H1 (cell line): ENCODE data around the gene LANCL3. TPM values are rescaled to one million over a fixed set of nuclear protein-coding genes. Genes with fewer than 3 reads are reported as not detected.
A peak's percentile ranks its signal among the peaks of the same experiment; 100 is the strongest.

Source experiments
- CTCF ChIA-PET: fragments of 300-600 bp; sonication (Branson Sonifier 250); formaldehyde crosslinking; loops from one replicate; lab custom pipeline; 2021; ENCODE audit not compliant: partially characterized antibody; lab: Charles Lee
- POLR2A ChIA-PET: fragments of 300-600 bp; sonication (Branson Sonifier 250); formaldehyde crosslinking; loops from one replicate; lab custom pipeline; 2021; ENCODE audit warnings: inconsistent platforms; ENCODE audit not compliant: partially characterized antibody; lab: Charles Lee
- DNase-seq, 2 experiments: peaks; one replicate each; pipeline versions ENCODE4 v3.0.0 to v3.0.0-alpha.2; 2010 to 2022; ENCODE audit warnings: low spot score in 2 of 2, low read depth in 1 of 2, mixed read lengths in 1 of 2
- FAIRE-seq: peaks from 2 replicates; lab custom pipeline; 2011; peaks lifted over from hg19 to GRCh38; lab: Jason Lieb, UNC
- H2AFZ ChIP-seq: 2 replicates; pipeline ENCODE4 v1.8.1; 2012; ENCODE audit warnings: low read length, inconsistent platforms
- H2AK5ac ChIP-seq: 2 replicates; pipeline ENCODE4 v1.6.1; 2013; ENCODE audit warnings: low read depth, low read length
- H2BK120ac ChIP-seq: replicated peaks from 2 replicates; pipeline ENCODE3; 2013; ENCODE audit warnings: low read depth, low read length, inconsistent platforms
- H2BK12ac ChIP-seq: 2 replicates; pipeline ENCODE4 v1.6.1; 2013; ENCODE audit warnings: low read depth, low read length
- H2BK15ac ChIP-seq: 2 replicates; pipeline ENCODE4 v1.6.1; 2013; ENCODE audit warnings: low read length
- H2BK20ac ChIP-seq: 2 replicates; pipeline ENCODE4 v1.6.1; 2013; ENCODE audit warnings: low read length
- H2BK5ac ChIP-seq: 2 replicates; pipeline ENCODE4 v1.6.1; 2013; ENCODE audit warnings: low read depth, low read length
- H3K14ac ChIP-seq: 2 replicates; pipeline ENCODE4 v1.6.1; 2013; ENCODE audit warnings: inconsistent platforms; ENCODE audit not compliant: insufficient read length
- H3K18ac ChIP-seq: 2 replicates; pipeline ENCODE4 v1.6.1; 2013; ENCODE audit warnings: low read length; ENCODE audit errors: extremely low read depth
- H3K23ac ChIP-seq: 2 replicates; pipeline ENCODE4 v1.6.1; 2013; ENCODE audit warnings: inconsistent platforms; ENCODE audit not compliant: insufficient read length
- H3K23me2 ChIP-seq: 2 replicates; pipeline ENCODE4 v1.6.1; 2013; ENCODE audit warnings: low read depth, low read length
- H3K27ac ChIP-seq: 2 replicates; pipeline ENCODE4 v1.6.1; 2011; ENCODE audit warnings: low read depth, low read length, inconsistent platforms
- H3K27me3 ChIP-seq, 4 experiments: replicated peaks in 1 of 4; 1 replicate in 1 of 4; 2 replicates in 3 of 4; pipeline versions ENCODE4 v1.6.1 to v1.8.1; 2011 to 2013; ENCODE audit warnings: low read length in 3 of 4, mild to moderate bottlenecking in 3 of 4, inconsistent platforms in 2 of 4, mixed read lengths in 2 of 4, moderate library complexity in 1 of 4; ENCODE audit not compliant: control insufficient read depth in 3 of 4, insufficient read depth in 3 of 4; ENCODE audit errors: extremely low read depth in 1 of 4
- H3K36me3 ChIP-seq, 4 experiments: 2 replicates each; pipeline versions ENCODE4 v1.6.1 to v1.8.1; 2011 to 2013; ENCODE audit warnings: mild to moderate bottlenecking in 4 of 4, low read length in 3 of 4, moderate library complexity in 2 of 4, control low read depth in 1 of 4, inconsistent platforms in 1 of 4; ENCODE audit not compliant: insufficient read depth in 4 of 4, control insufficient read depth in 2 of 4
- H3K4ac ChIP-seq: replicated peaks from 2 replicates; pipeline ENCODE3; 2013; ENCODE audit warnings: low read length, low read depth, mixed read lengths, inconsistent platforms; ENCODE audit not compliant: insufficient read length
- H3K4me1 ChIP-seq, 4 experiments: replicated peaks in 1 of 4; 1 replicate in 1 of 4; 2 replicates in 3 of 4; pipeline versions ENCODE4 v1.6.1 to v1.8.1; 2011 to 2013; ENCODE audit warnings: low read length in 3 of 4, inconsistent platforms in 2 of 4, mixed read lengths in 1 of 4; ENCODE audit not compliant: insufficient read depth in 4 of 4, control insufficient read depth in 3 of 4
- H3K4me2 ChIP-seq, 2 experiments: 2 replicates each; pipeline versions ENCODE4 v1.6.1 to v1.8.1; 2011 to 2013; ENCODE audit warnings: low read depth in 2 of 2, low read length in 2 of 2, control low read depth in 1 of 2, inconsistent platforms in 1 of 2, mild to moderate bottlenecking in 1 of 2; ENCODE audit not compliant: insufficient read depth in 1 of 2
- H3K4me3 ChIP-seq, 4 experiments: fragments of 200-600, 300-600 bp in 1 of 4; sonication (generic), shearing (Covaris generic), sonication (Bioruptor Twin) in 1 of 4; 2 replicates each; pipeline versions ENCODE4 v1.5.1 to v1.8.1; 2011 to 2016; ENCODE audit warnings: low read length in 4 of 4, low read depth in 3 of 4, control low read depth in 2 of 4, inconsistent platforms in 2 of 4, mild to moderate bottlenecking in 2 of 4, mixed read lengths in 1 of 4, moderate library complexity in 1 of 4; ENCODE audit not compliant: insufficient read depth in 2 of 4; ENCODE audit errors: extremely low read depth in 1 of 4
- H3K56ac ChIP-seq: replicated peaks from 2 replicates; pipeline ENCODE3; 2013; ENCODE audit warnings: low read depth, mild to moderate bottlenecking, mixed read lengths, low read length, inconsistent platforms; ENCODE audit not compliant: insufficient read length
- H3K79me1 ChIP-seq: 2 replicates; pipeline ENCODE4 v1.6.1; 2013; ENCODE audit warnings: low read depth, low read length, control low read depth
- H3K79me2 ChIP-seq, 2 experiments: 2 replicates each; pipeline versions ENCODE4 v1.6.1 to v1.8.1; 2012 to 2013; ENCODE audit warnings: low read length in 2 of 2, mild to moderate bottlenecking in 2 of 2, inconsistent platforms in 1 of 2; ENCODE audit not compliant: insufficient read depth in 2 of 2, control insufficient read depth in 1 of 2
- H3K9ac ChIP-seq, 4 experiments: replicated peaks in 1 of 4; 1 replicate in 1 of 4; 2 replicates in 3 of 4; pipeline versions ENCODE4 v1.6.1 to v1.8.1; 2011 to 2013; ENCODE audit warnings: low read depth in 3 of 4, low read length in 3 of 4, control low read depth in 2 of 4, mild to moderate bottlenecking in 2 of 4, moderate library complexity in 2 of 4, inconsistent platforms in 1 of 4; ENCODE audit errors: extremely low read depth in 1 of 4
- H3K9me3 ChIP-seq, 2 experiments: 2 replicates each; pipeline versions ENCODE4 v1.6.1 to v1.8.1; 2012 to 2013; ENCODE audit warnings: mild to moderate bottlenecking in 2 of 2, moderate library complexity in 2 of 2, control low read depth in 1 of 2, inconsistent platforms in 1 of 2, low read depth in 1 of 2, low read length in 1 of 2, mixed read lengths in 1 of 2; ENCODE audit not compliant: insufficient read depth in 2 of 2
- H4K20me1 ChIP-seq, 2 experiments: replicated peaks in 1 of 2; 2 replicates each; pipeline versions ENCODE3 to v1.8.1; 2011 to 2013; ENCODE audit warnings: inconsistent platforms in 2 of 2, low read length in 2 of 2, mild to moderate bottlenecking in 1 of 2; ENCODE audit not compliant: insufficient read depth in 2 of 2, control insufficient read depth in 1 of 2
- H4K5ac ChIP-seq: 2 replicates; pipeline ENCODE4 v1.6.1; 2013; ENCODE audit warnings: low read length, low read depth, mixed read lengths, inconsistent platforms; ENCODE audit not compliant: insufficient read length
- H4K8ac ChIP-seq: 2 replicates; pipeline ENCODE4 v1.8.0; 2013; ENCODE audit warnings: mild to moderate bottlenecking, moderate library complexity, low read length, inconsistent platforms; ENCODE audit not compliant: insufficient read depth; ENCODE audit errors: extremely low read depth
- H4K91ac ChIP-seq: replicated peaks from 2 replicates; pipeline ENCODE3; 2013; ENCODE audit warnings: low read length, mixed read lengths, inconsistent platforms; ENCODE audit not compliant: insufficient read length
- EP300 ChIP-seq, 2 experiments: IDR thresholded peaks; 1 replicate in 1 of 2; 2 replicates in 1 of 2; pipeline ENCODE4 v1.6.1; 2011 to 2012; ENCODE audit warnings: low read depth in 2 of 2, low read length in 2 of 2, mild to moderate bottlenecking in 2 of 2, borderline replicate concordance in 1 of 2, inconsistent platforms in 1 of 2, moderate library complexity in 1 of 2
- SIRT6 ChIP-seq: IDR thresholded peaks from one replicate; pipeline ENCODE4 v1.7.1; 2012; ENCODE audit warnings: low read length, inconsistent platforms
- WGBS, 2 experiments: shearing (Covaris generic) in 1 of 2; methylation state at CpG; one replicate each; pipeline versions ENCODE4 v1.1.6 to v1.1.7; 2013 to 2015; ENCODE audit warnings: low lambda C conversion rate in 2 of 2, mixed read lengths in 2 of 2, inconsistent platforms in 1 of 2, low coverage in 1 of 2, missing lambda C conversion rate in 1 of 2; ENCODE audit not compliant: insufficient replicate concordance in 2 of 2, insufficient coverage in 1 of 2, insufficient read length in 1 of 2; ENCODE audit errors: extremely low coverage in 1 of 2, missing lambda C conversion rate in 1 of 2; 5-methylcytosine and 5-hydroxymethylcytosine counted together
- polyA plus RNA-seq, 7 experiments: library from polyadenylated mRNA; depleted of rRNA in 3 of 7; stranded (reverse) in 5 of 7; unstranded in 2 of 7; fragments of >200 nt in 5 of 7; fragments of 200-250 nt in 2 of 7; gene quantifications; 1 replicate in 5 of 7; 2 replicates in 1 of 7; 4 replicates in 1 of 7; pipeline versions ENCODE4 v1.2.1 to v1.2.3, GENCODE V29; 2011 to 2013; ENCODE audit warnings: missing spikeins in 2 of 7, mixed read lengths in 2 of 7
- total RNA-seq: library from RNA; stranded (reverse); fragmentation: NEBNext Ultra II Directional; extraction: Animal tissue kit (Norgen Biotek cat#: 25700); gene quantifications from 2 replicates; pipeline ENCODE4 v1.2.1, GENCODE V29; 2021

Gene LANCL3
- total and polyA plus RNA-seq, 2 of the 8 experiments (the other 6 are each of a cell fraction or from before 2014, with no cell fraction given): 0.11 to 0.37 TPM

DNA sequence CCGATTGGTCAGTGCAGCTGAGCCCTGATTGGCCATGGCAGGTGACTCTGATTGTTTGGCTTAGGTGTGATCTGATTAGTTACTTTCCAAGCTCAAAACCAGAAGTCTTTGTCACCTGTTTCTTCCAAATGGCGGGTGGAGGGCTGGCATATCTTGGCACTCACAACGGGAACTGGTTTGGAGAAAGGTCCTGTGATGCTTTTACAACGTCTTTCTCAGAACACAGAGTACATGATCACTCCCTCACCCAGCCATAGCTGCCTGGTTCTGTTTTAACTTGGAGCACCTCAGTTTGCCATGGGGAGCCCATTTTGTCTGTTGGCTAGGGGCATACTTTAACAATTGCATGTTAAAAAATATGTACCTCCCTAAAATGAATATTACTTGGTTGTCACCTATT, 101.1 kb downstream of the LANCL3 start:
- H3K27me3 ChIP-seq: no peaks in the 10 kb centered on the region
- no peak overlapping the region for H2AK5ac ChIP-seq
- H4K5ac ChIP-seq: no peak overlapping the region
- no peak overlapping the region for H2BK15ac ChIP-seq
- no peak overlapping the region for H3K4me3 ChIP-seq
- no peak overlapping the region for H3K18ac ChIP-seq
- no peak overlapping the region for H4K91ac ChIP-seq
- no peak overlapping the region for H3K9ac ChIP-seq
- H3K79me2 ChIP-seq: no peaks in the 10 kb centered on the region
- no peaks in the 10 kb centered on the region for H3K79me1 ChIP-seq
- no peak overlapping the region for H4K8ac ChIP-seq
- H2BK5ac ChIP-seq: no peak overlapping the region
- no peak overlapping the region for H3K4ac ChIP-seq
- no peak overlapping the region for H2BK20ac ChIP-seq
- DNase-seq (no peak), FAIRE-seq (peak; percentile 75)
- H4K20me1 ChIP-seq: no peaks in the 10 kb centered on the region
- 100% methylated on average over 1 of the region's 4 CpGs; no CpG with 5 or more reads in 1 of the 2 experiments for WGBS, 2 experiments
- H3K14ac ChIP-seq: no peak overlapping the region
- no peak overlapping the region for H3K23ac ChIP-seq
- H3K36me3 ChIP-seq: no peaks in the 10 kb centered on the region
- ChIA-PET CTCF (no interaction called here), POLR2A (no interaction called here)
- no peaks in the 10 kb centered on the region for H3K4me1 ChIP-seq
- no peak overlapping the region for H3K27ac ChIP-seq
- no peaks in the 10 kb centered on the region for H3K9me3 ChIP-seq
- H3K4me2 ChIP-seq: no peak overlapping the region
- H2AFZ ChIP-seq: no peak overlapping the region
- no peak overlapping the region for H3K56ac ChIP-seq
- H3K23me2 ChIP-seq: no peaks in the 10 kb centered on the region
- H2BK12ac ChIP-seq: no peak overlapping the region
- no peak overlapping the region for H2BK120ac ChIP-seq
- TF ChIP-seq EP300 (IDR thresholded peaks at IDR 0.05; ENCODE audit: borderline replicate concordance in 1 of 2, low read depth in 2 of 2, low read length in 2 of 2) (no peak), SIRT6 (no peak)
